Measurements from ENCODE around the gene TENT4B.
"Not testable (repeated sequence)": the region's sequence is repeated elsewhere in the genome, so short reads cannot be mapped to it uniquely, and the experiment has no call there.

TENT4B gene

DNA sequence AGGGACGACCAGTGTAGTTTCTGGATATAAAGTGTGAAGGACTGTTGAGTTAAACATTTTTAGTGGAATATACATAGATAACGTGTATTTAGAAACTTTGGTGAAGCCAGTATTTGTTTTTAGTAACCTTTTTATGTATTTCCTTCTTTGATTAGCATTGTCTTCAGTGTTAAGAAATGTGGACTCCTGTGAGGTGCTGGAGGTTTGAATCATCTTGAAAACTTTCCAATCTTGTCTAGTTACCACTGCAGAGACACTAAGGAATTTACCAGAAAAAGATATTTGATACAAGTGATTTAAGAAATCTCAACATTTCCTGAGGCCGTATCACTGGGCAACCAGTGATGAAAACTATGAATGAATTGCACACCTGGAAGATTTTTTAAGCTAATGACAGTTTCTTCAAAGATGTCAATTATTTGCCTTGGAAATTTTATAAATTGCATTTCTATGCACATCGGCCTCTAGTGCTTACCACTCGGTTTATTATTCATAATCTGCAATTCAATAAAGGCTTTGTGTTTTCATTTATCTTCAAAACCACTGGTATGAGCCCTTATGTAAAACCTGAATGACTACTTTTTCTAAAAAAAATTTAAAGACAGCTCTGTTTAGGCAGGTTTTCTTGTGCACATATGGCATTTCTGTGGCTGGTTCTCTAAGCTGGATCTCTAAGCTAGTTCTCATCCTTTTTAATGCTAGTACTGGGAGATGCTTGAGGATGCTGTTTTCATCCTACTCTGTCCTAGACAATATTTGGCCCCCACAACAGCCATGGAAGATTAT lies 81.9 kb downstream of the TENT4B start:
- Histone ChIP-seq H3K36me3 (ENCODE audit: control insufficient read depth in 2 of 2, insufficient read depth in 2 of 2, low read length in 2 of 2) (peaks cover 0 to 3% of the 10 kb centered on the region in 2 donors), H3K27me3 (ENCODE audit: control insufficient read depth in 1 of 2, insufficient read depth in 2 of 2, low read length in 2 of 2) (no peaks in the 10 kb centered on the region), H3K9ac (ENCODE audit: low read length in 2 of 2) (no peak overlapping the region), H3K4me1 (ENCODE audit: control insufficient read depth, insufficient read depth, low read length) (no peaks in the 10 kb centered on the region), H3K9me3 (ENCODE audit: control insufficient read depth in 2 of 2, low read length in 2 of 2) (no peaks in the 10 kb centered on the region), H3K27ac (ENCODE audit: low read length) (no peak overlapping the region), H3K4me3 (ENCODE audit: low read length in 2 of 2) (no peak overlapping the region)

DNA sequence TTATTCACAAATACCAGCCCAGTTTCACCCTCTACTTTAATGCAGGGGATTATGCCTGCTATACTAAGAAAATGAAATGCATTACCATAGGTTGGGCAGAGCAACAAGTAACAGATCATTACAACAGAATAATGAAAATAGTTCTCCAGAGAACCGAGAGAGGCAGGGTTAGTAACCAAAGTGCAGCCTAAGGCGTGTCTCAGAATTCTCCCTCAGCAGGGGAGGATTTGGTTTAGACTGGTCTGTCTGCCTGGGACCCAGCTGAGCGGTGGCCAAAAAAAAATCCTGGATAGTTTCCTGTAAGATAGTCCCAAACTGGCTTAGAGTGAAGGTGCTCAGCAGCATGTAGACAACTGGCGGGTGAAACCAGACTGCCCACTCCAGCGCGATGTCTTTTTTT lies 82.5 kb downstream of the TENT4B start:
- Histone ChIP-seq H3K9me3 (ENCODE audit: control insufficient read depth in 2 of 2, low read length in 2 of 2) (no peaks in the 10 kb centered on the region), H3K4me3 (ENCODE audit: low read length in 2 of 2) (no peak overlapping the region), H3K27ac (ENCODE audit: low read length) (no peak overlapping the region), H3K9ac (ENCODE audit: low read length in 2 of 2) (no peak overlapping the region), H3K36me3 (ENCODE audit: control insufficient read depth in 2 of 2, insufficient read depth in 2 of 2, low read length in 2 of 2) (peaks cover 0 to 3% of the 10 kb centered on the region in 2 donors), H3K4me1 (ENCODE audit: control insufficient read depth, insufficient read depth, low read length) (no peaks in the 10 kb centered on the region), H3K27me3 (ENCODE audit: control insufficient read depth in 1 of 2, insufficient read depth in 2 of 2, low read length in 2 of 2) (no peaks in the 10 kb centered on the region)

DNA sequence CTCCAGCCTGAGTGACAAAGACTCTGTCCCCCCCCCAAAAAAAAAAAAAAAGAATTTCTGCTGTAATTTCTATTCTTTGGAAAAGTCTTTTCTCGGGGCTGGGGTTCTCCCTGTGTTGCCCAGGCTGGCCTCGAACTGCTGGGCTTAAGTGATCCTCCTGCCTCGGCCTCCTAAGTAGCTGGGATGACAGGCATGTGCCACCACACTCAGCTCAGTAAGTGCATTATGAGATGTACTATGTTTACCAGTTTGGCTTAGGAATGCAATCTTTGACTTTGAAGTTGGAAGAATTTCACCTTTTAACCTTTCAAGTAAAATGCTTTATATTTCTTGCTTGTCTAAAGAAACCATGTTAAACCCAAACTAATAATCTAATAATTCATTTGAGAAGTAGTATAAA lies 85.2 kb downstream of the TENT4B start:
- Histone ChIP-seq H3K27me3 (ENCODE audit: control insufficient read depth in 1 of 2, insufficient read depth in 2 of 2, low read length in 2 of 2) (peaks cover 0 to 2% of the 10 kb centered on the region in 2 donors), H3K9ac (ENCODE audit: low read length in 2 of 2) (no peak overlapping the region), H3K4me1 (ENCODE audit: control insufficient read depth, insufficient read depth, low read length) (no peaks in the 10 kb centered on the region), H3K9me3 (ENCODE audit: control insufficient read depth in 2 of 2, low read length in 2 of 2) (no peaks in the 10 kb centered on the region), H3K4me3 (ENCODE audit: low read length in 2 of 2) (no peak overlapping the region), H3K27ac (ENCODE audit: low read length) (no peak overlapping the region), H3K36me3 (ENCODE audit: control insufficient read depth in 2 of 2, insufficient read depth in 2 of 2, low read length in 2 of 2) (no peaks in the 10 kb centered on the region)

DNA sequence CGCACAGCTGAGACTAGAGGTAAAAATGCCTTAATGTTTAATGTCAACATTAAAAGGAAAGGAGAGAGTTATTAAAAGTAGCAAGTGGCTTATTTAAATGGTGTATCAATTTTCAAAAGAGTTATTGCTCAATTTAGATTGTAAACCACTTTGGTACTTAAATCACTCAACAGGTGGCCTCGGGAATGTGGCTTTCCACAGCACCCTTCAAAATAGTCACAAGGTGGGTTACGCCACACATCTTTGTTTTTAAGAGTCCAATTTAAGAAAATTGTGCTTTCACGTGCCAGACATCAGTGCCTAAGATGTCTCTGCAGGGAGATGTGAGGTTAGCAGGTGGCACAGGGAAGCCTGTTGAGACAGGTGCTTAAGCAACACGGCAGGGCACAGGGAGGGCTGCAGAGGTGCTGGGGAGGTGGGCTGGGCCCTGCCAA lies 85.8 kb downstream of the TENT4B start:
- H3K27me3 ChIP-seq (ENCODE audit: control insufficient read depth in 1 of 2, insufficient read depth in 2 of 2, low read length in 2 of 2), result peaks cover 0 to 2% of the 10 kb centered on the region in 2 donors
- no peaks in the 10 kb centered on the region for H3K36me3 ChIP-seq (ENCODE audit: control insufficient read depth in 2 of 2, insufficient read depth in 2 of 2, low read length in 2 of 2)
- no peak overlapping the region for H3K9ac ChIP-seq (ENCODE audit: low read length in 2 of 2)
- no peak overlapping the region for H3K4me3 ChIP-seq (ENCODE audit: low read length in 2 of 2)
- H3K4me1 ChIP-seq (ENCODE audit: control insufficient read depth, insufficient read depth, low read length), result no peaks in the 10 kb centered on the region
- H3K9me3 ChIP-seq (ENCODE audit: control insufficient read depth in 2 of 2, low read length in 2 of 2), result no peaks in the 10 kb centered on the region
- H3K27ac ChIP-seq (ENCODE audit: low read length), result no peak overlapping the region

DNA sequence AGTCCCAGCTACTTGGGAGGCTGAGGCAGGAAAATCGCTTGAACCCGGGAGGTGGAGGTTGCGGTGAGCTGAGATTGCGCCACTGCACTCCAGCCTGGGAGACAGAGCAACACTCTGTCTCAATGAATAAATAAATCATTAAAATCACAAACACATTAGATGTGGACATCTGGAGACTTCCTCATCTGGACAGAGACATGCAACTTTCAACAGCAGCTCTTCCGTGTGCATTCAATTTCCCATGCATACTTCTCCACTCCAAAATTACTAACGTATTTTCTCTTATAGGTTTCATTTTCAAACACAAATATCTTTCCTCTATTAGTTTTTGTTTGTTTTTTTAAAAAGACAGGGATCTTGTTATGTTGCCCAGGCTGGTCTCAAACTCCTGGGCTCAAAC lies 89.9 kb downstream of the TENT4B start:
- H3K4me1 ChIP-seq (ENCODE audit: control insufficient read depth, insufficient read depth, low read length), result peaks cover 17% of the 10 kb centered on the region
- H3K9ac ChIP-seq (ENCODE audit: low read length in 2 of 2); H3K9me3 ChIP-seq (ENCODE audit: control insufficient read depth in 2 of 2, low read length in 2 of 2); H3K4me3 ChIP-seq (ENCODE audit: low read length in 2 of 2); H3K27ac ChIP-seq (ENCODE audit: low read length); H3K36me3 ChIP-seq (ENCODE audit: control insufficient read depth in 2 of 2, insufficient read depth in 2 of 2, low read length in 2 of 2): not testable (repeated sequence)
- H3K27me3 ChIP-seq (ENCODE audit: control insufficient read depth in 1 of 2, insufficient read depth in 2 of 2, low read length in 2 of 2), result peaks cover 0 to 11% of the 10 kb centered on the region in 2 donors

DNA sequence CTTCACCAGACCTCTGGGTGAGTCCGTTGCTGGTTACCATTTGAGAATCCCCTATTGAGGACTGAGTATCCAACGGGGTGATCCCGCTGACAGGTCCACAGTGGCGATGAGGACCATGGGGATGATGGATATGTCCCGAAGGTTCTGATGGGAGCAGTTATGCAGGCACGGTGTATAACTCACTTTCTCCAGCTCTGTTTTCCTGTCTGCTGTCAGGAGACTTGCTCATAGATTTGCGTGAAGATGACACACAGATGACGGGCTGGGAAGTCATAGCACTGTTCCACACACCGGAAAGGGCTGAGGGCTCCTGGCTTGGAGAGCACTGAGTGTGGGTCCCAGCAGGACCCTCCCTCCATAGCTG lies 91.0 kb downstream of the TENT4B start:
- Histone ChIP-seq H3K4me1 (ENCODE audit: control insufficient read depth, insufficient read depth, low read length) (peaks cover 17% of the 10 kb centered on the region), H3K9ac (ENCODE audit: low read length in 2 of 2) (no peak overlapping the region), H3K27ac (ENCODE audit: low read length) (no peak overlapping the region), H3K36me3 (ENCODE audit: control insufficient read depth in 2 of 2, insufficient read depth in 2 of 2, low read length in 2 of 2) (no peaks in the 10 kb centered on the region), H3K9me3 (ENCODE audit: control insufficient read depth in 2 of 2, low read length in 2 of 2) (no peaks in the 10 kb centered on the region), H3K27me3 (ENCODE audit: control insufficient read depth in 1 of 2, insufficient read depth in 2 of 2, low read length in 2 of 2) (peaks cover 0 to 11% of the 10 kb centered on the region in 2 donors), H3K4me3 (ENCODE audit: low read length in 2 of 2) (no peak overlapping the region)

DNA sequence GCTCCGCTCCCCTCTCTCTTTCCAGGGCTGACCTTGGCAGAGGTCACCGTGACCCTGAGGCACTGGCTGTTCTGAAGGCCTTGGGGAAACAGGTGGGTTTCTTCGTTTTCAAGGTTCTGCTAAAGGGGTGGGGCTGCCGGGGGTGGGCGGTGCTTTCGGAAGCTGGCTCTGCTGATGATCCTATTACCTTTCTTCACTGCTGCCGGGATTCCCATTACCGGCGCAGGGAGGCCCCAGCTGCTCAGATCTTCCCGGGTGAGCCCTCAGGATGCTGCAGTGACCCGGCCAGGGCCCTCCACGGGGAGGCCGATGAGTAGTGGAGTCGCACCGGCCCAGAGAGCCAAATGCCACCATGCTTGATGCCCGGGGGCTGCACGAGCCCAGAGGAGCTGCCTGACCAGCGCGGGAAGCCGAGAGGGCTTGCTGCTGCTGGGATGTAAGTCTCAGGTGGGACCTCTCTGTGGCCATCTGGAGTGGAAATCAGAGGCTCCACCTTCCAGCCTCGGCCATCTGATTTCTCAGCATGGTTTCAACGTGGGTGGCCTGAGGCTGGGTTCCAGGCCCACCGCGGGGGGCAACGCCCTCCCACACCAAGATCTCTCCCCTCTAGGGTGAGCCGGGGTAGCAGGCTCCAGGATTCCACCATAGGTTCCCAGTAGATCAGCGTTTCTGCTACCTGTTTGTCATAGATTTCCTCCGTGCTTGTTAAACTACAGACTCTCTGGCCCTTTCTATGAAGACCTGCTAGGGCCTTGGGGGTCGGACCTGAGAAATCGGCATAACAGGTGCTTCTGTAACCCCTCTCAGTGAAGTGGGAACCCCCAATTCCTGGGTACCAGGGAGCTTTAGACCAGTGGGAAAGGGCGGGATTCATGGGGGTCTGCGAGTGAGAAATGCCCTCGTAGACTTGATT lies 91.7 kb downstream of the TENT4B start:
- Histone ChIP-seq H3K27me3 (ENCODE audit: control insufficient read depth in 1 of 2, insufficient read depth in 2 of 2, low read length in 2 of 2) (peaks cover 0 to 11% of the 10 kb centered on the region in 2 donors), H3K4me3 (ENCODE audit: low read length in 2 of 2) (peak overlapping the region; percentile 54 to 78), H3K4me1 (ENCODE audit: control insufficient read depth, insufficient read depth, low read length) (peaks cover 17% of the 10 kb centered on the region), H3K9ac (ENCODE audit: low read length in 2 of 2) (no peak overlapping the region), H3K9me3 (ENCODE audit: control insufficient read depth in 2 of 2, low read length in 2 of 2) (no peaks in the 10 kb centered on the region), H3K36me3 (ENCODE audit: control insufficient read depth in 2 of 2, insufficient read depth in 2 of 2, low read length in 2 of 2) (no peaks in the 10 kb centered on the region), H3K27ac (ENCODE audit: low read length) (no peak overlapping the region)

DNA sequence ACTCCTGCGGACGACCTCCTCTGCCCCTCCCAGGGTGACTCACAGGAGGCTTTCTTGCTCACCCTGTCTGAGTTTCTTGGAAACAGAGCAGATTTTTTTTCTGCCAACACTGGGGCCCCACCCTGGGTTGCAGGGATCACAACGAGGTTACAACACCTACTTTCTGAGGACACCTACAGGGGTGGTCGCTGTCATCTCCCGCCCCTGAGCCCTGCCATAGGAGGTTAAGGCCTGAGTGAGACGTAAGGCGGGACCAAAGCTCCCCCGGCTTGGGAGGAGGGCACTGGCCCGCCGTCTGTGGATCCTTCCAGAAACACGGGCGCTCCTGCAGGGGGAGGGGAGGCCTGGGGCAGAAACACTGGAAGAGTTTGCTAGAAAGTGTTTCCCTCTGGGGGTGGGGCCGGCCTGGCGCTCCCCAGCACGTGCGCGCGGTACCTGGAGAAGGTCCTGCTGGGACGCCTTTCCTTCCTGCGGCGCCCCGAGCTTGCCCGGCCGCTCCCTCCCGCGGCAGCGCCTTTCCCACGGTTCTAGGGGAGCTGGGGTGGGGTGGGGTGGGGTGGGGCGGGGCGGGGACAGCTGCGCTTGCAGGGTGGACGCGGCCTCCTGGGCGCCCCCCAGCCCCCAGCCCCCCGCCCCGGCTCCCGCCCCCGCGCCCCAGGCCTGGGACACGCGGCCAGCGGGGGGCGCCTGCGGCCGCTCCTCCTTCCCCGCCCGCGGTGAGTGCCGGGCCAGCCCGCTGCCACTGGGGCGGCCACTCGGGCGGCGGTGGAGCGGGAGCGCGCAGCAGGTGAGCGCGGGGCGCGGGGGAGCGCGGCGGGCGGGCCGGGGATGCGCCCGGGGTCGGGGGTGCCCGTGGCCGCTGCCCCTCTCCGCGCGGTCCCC lies 92.6 kb downstream of the TENT4B start:
- Histone ChIP-seq H3K4me1 (ENCODE audit: control insufficient read depth, insufficient read depth, low read length) (peaks cover 17% of the 10 kb centered on the region), H3K9me3 (ENCODE audit: control insufficient read depth in 2 of 2, low read length in 2 of 2) (no peaks in the 10 kb centered on the region), H3K27me3 (ENCODE audit: control insufficient read depth in 1 of 2, insufficient read depth in 2 of 2, low read length in 2 of 2) (peaks cover 0 to 11% of the 10 kb centered on the region in 2 donors), H3K27ac (ENCODE audit: low read length) (no peak overlapping the region), H3K9ac (ENCODE audit: low read length in 2 of 2) (peak overlapping the region in 1 of 2 donors; percentile 51), H3K36me3 (ENCODE audit: control insufficient read depth in 2 of 2, insufficient read depth in 2 of 2, low read length in 2 of 2) (no peaks in the 10 kb centered on the region), H3K4me3 (ENCODE audit: low read length in 2 of 2) (peak overlapping the region; percentile 54 to 78)

DNA sequence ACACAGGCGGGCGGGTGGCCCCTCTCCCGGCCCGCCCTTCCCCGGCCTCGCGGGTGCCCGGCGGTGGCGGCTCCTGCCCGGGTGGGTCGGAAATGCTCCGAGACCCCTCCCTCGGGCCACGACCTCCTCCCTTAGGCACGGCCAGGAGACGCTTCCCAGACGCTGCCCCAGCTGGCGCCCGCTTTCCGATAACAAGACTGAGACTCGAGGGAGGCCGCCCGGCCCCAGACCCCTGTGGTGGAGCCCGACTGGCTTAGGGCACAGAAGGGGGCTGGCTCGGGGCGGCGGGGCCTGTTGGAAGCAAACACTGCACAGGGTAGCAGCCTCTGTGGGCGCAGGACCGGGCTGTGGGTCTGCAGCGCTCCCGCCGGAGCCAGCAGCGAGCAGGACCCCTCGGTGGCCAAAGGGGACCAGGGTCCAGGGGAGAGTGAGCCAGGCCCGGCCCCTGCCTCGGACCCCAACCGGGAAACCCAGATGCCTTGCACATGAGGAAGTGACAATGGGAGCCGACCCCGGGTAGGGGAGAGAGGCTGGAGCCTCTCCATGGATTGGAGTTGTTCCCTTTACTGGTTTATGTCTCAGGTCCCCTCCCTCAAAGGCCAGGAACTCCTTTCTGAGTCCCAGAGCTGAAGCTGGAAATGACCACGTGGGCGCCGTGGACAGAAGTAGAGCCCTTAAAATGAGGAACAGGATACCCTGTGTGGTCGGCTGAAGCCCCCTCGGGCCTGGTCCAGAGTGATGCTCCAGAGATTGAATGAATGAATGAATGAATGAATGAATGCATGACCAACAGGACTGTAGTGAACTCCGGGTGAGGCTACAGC lies 93.4 kb downstream of the TENT4B start:
- H3K27me3 ChIP-seq (ENCODE audit: control insufficient read depth in 1 of 2, insufficient read depth in 2 of 2, low read length in 2 of 2), result peaks cover 0 to 11% of the 10 kb centered on the region in 2 donors
- no peak overlapping the region for H3K27ac ChIP-seq (ENCODE audit: low read length)
- peak overlapping the region; percentile 20 to 76 for H3K4me3 ChIP-seq (ENCODE audit: low read length in 2 of 2)
- peaks cover 17% of the 10 kb centered on the region for H3K4me1 ChIP-seq (ENCODE audit: control insufficient read depth, insufficient read depth, low read length)
- H3K9ac ChIP-seq (ENCODE audit: low read length in 2 of 2), result peak overlapping the region; percentile 38 to 55
- no peaks in the 10 kb centered on the region for H3K36me3 ChIP-seq (ENCODE audit: control insufficient read depth in 2 of 2, insufficient read depth in 2 of 2, low read length in 2 of 2)
- no peaks in the 10 kb centered on the region for H3K9me3 ChIP-seq (ENCODE audit: control insufficient read depth in 2 of 2, low read length in 2 of 2)

Measured in stomach smooth muscle (tissue), 2 donors.